Mesenchymal stem cell (in vitro differentiated cells and primary cell): ENCODE measurements around the gene SEMA5B.

Experiments used
- DNase-seq: peaks from one replicate; pipeline ENCODE4 v3.0.0-alpha.2; 2013
- H2AFZ ChIP-seq: one replicate; pipeline ENCODE4 v1.6.1; 2013; ENCODE audit warnings: low read depth, mild to moderate bottlenecking, control low read depth, inconsistent platforms, low read length, moderate library complexity
- H2AK5ac ChIP-seq: 2 replicates; pipeline ENCODE4 v1.6.1; 2013; ENCODE audit warnings: low read length, moderate library complexity, mild to moderate bottlenecking, inconsistent platforms; ENCODE audit not compliant: severe bottlenecking
- H2BK120ac ChIP-seq: one replicate; pipeline ENCODE4 v1.6.1; 2013; ENCODE audit warnings: low read depth, mild to moderate bottlenecking, inconsistent platforms, low read length, moderate library complexity
- H2BK12ac ChIP-seq, 2 experiments: one replicate each; pipeline ENCODE4 v1.6.1; 2013; ENCODE audit warnings: inconsistent platforms in 2 of 2, low read length in 2 of 2, mild to moderate bottlenecking in 2 of 2, moderate library complexity in 2 of 2, control low read depth in 1 of 2
- H2BK15ac ChIP-seq: one replicate; pipeline ENCODE4 v1.6.1; 2013; ENCODE audit warnings: mild to moderate bottlenecking, low read depth, inconsistent platforms; ENCODE audit not compliant: poor library complexity, severe bottlenecking
- H2BK5ac ChIP-seq: 2 replicates; pipeline ENCODE4 v1.6.1; 2013; ENCODE audit warnings: low read depth, mild to moderate bottlenecking, low read length, control low read depth, inconsistent platforms; ENCODE audit not compliant: poor library complexity, severe bottlenecking
- H3K14ac ChIP-seq, 2 experiments: one replicate each; pipeline ENCODE4 v1.6.1; 2013; ENCODE audit warnings: inconsistent platforms in 2 of 2, low read length in 2 of 2, control low read depth in 1 of 2, mild to moderate bottlenecking in 1 of 2, moderate library complexity in 1 of 2
- H3K18ac ChIP-seq, 2 experiments: one replicate each; pipeline ENCODE4 v1.6.1; 2013; ENCODE audit warnings: inconsistent platforms in 2 of 2, low read length in 2 of 2, control low read depth in 1 of 2, low read depth in 1 of 2, mild to moderate bottlenecking in 1 of 2
- H3K23ac ChIP-seq, 2 experiments: one replicate each; pipeline ENCODE4 v1.6.1; 2013; ENCODE audit warnings: inconsistent platforms in 2 of 2, low read length in 2 of 2, mild to moderate bottlenecking in 2 of 2, moderate library complexity in 2 of 2, control low read depth in 1 of 2
- H3K27ac ChIP-seq: 2 replicates; pipeline ENCODE4 v1.5.1; 2013; ENCODE audit warnings: mild to moderate bottlenecking, moderate library complexity, low read length, control low read depth, inconsistent platforms; ENCODE audit not compliant: poor library complexity, severe bottlenecking
- H3K27me3 ChIP-seq, 2 experiments: 2 replicates each; pipeline versions ENCODE4 v1.6.1 to v1.7.0; 2013; ENCODE audit warnings: low read length in 2 of 2, mild to moderate bottlenecking in 2 of 2, moderate library complexity in 2 of 2, control low read depth in 1 of 2, inconsistent platforms in 1 of 2; ENCODE audit not compliant: control insufficient read depth in 1 of 2, insufficient read depth in 1 of 2
- H3K36me3 ChIP-seq, 2 experiments: 2 replicates each; pipeline versions ENCODE4 v1.6.1 to v1.7.0; 2013; ENCODE audit warnings: low read length in 2 of 2, control low read depth in 1 of 2, inconsistent platforms in 1 of 2, low read depth in 1 of 2, mild to moderate bottlenecking in 1 of 2; ENCODE audit not compliant: insufficient read depth in 2 of 2, control insufficient read depth in 1 of 2
- H3K4ac ChIP-seq, 2 experiments: one replicate each; pipeline ENCODE4 v1.6.1; 2013; ENCODE audit warnings: inconsistent platforms in 2 of 2, low read length in 2 of 2, mild to moderate bottlenecking in 2 of 2, moderate library complexity in 2 of 2, control low read depth in 1 of 2, low read depth in 1 of 2
- H3K4me1 ChIP-seq: 2 replicates; pipeline ENCODE4 v1.6.1; 2013; ENCODE audit warnings: low read depth, low read length, control low read depth; ENCODE audit not compliant: control insufficient read depth, insufficient read depth
- H3K4me2 ChIP-seq: 2 replicates; pipeline ENCODE4 v1.6.1; 2013; ENCODE audit warnings: low read length, mild to moderate bottlenecking, inconsistent platforms; ENCODE audit not compliant: poor library complexity, severe bottlenecking
- H3K4me3 ChIP-seq, 2 experiments: 2 replicates each; pipeline versions ENCODE4 v1.5.1 to v1.7.0; 2013; ENCODE audit warnings: low read length in 2 of 2, mild to moderate bottlenecking in 2 of 2, control low read depth in 1 of 2, low read depth in 1 of 2; ENCODE audit not compliant: insufficient read depth in 1 of 2
- H3K79me1 ChIP-seq: replicated peaks from 2 replicates; pipeline ENCODE4 v1.6.1; 2013; ENCODE audit warnings: mild to moderate bottlenecking, control low read depth, low read length, inconsistent platforms; ENCODE audit not compliant: poor library complexity, severe bottlenecking
- H3K9ac ChIP-seq: 2 replicates; pipeline ENCODE4 v1.7.0; 2013; ENCODE audit warnings: mild to moderate bottlenecking, low read length, moderate library complexity
- H3K9me3 ChIP-seq: 2 replicates; pipeline ENCODE4 v1.7.0; 2013; ENCODE audit warnings: mild to moderate bottlenecking, low read length; ENCODE audit not compliant: control insufficient read depth
- H4K8ac ChIP-seq: one replicate; pipeline ENCODE4 v1.6.1; 2013; ENCODE audit warnings: inconsistent platforms, mild to moderate bottlenecking, low read length, moderate library complexity
- H4K91ac ChIP-seq: one replicate; pipeline ENCODE4 v1.6.1; 2013; ENCODE audit warnings: mild to moderate bottlenecking, low read length, inconsistent platforms
- WGBS: methylation state at CpG from one replicate; pipeline ENCODE4 v1.1.7; 2013; ENCODE audit warnings: mixed read lengths; 5-methylcytosine and 5-hydroxymethylcytosine counted together

SEMA5B gene

DNA sequence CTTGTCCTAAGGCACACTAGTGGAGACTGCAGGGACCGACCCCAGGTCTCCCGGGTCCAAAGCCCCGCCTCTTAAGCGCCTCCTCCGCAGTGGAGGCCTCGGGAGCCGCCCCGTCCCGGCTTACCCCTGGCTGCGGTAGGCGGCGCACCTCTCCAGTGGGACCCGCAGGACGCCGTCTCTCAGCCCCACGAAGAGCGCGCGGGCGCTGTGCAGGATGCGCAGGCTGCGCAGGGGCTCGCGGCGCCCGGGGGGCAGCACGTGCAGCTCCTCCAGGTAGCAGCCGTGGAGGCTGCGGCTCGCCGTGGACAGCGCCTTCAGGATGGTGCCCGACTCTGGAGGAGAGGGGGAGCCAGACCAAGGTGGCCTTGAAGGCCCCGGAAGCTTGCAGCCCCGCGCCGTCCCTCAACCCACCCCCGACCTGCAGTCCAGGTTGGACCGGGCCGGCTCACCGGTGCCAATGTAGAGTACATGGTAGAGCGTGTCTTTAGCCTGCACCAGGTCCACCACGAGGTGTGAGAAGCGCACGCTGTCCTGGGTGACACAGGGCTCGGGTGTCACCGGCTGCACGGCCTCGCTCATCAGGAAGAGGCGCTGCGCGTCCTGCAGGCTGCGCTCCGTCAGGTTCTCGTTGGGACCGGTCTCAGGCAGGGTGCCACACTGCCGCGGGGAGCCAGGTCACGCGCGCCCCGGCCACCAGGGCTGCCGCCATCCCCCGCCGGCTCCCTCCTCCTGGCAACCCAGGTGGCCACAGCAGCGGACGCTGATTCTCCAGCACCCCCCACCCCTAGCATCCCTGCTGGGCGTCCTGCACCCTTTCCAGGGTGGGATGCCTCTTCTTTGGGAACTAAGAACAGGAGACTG is 105.5 kb downstream of the SEMA5B start:
- Histone ChIP-seq H3K9me3 (no peaks in the 10 kb centered on the region), H3K14ac (no peak overlapping the region), H2BK5ac (no peak overlapping the region), H3K4me2 (no peak overlapping the region), H3K4me3 (no peak overlapping the region), H2BK15ac (no peak overlapping the region), H3K4ac (no peak overlapping the region), H2AFZ (no peak overlapping the region), H3K23ac (no peak overlapping the region), H3K27ac (no peak overlapping the region), H4K8ac (no peak overlapping the region), H3K18ac (no peak overlapping the region), H3K4me1 (peaks cover 2% of the 10 kb centered on the region), H3K27me3 (peaks cover 86 to 88% of the 10 kb centered on the region in 2 experiments), H2AK5ac (no peak overlapping the region), H3K9ac (no peak overlapping the region), H3K79me1 (no peaks in the 10 kb centered on the region), H2BK120ac (no peak overlapping the region), H4K91ac (no peak overlapping the region), H3K36me3 (no peaks in the 10 kb centered on the region), H2BK12ac (no peak overlapping the region)
- 28% methylated on average over 62 of the region's 68 CpGs for WGBS
- DNase-seq: no peak

DNA sequence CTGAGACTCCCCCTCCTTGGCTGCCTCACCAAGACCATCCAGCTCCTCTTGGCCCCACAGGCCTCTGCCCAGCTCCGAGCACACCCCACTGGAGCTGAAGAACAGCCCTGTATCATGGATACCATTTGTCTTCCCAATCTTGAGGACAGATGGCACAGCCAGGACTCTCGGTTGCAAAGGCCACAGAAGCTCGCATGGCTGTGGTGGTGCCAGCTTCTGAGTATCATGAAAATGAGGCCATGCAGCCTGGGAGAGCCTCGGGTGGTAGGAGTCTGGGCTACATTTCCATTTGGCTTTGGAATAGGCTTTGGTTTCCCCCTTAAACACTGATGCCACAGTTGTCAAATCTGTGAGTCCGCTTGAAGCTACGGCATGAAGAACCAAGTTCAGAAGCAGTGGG is 106.6 kb downstream of the SEMA5B start:
- H2BK15ac ChIP-seq: no peak overlapping the region
- H3K36me3 ChIP-seq: no peaks in the 10 kb centered on the region
- no peak overlapping the region for H2AK5ac ChIP-seq
- H4K8ac ChIP-seq: no peak overlapping the region
- H3K27ac ChIP-seq: no peak overlapping the region
- no peak overlapping the region for H3K9ac ChIP-seq
- H4K91ac ChIP-seq: no peak overlapping the region
- no peak overlapping the region for H3K14ac ChIP-seq
- H2BK12ac ChIP-seq: no peak overlapping the region
- H3K23ac ChIP-seq: no peak overlapping the region
- no peak for DNase-seq
- H3K27me3 ChIP-seq: peaks cover 87 to 89% of the 10 kb centered on the region in 2 experiments
- no peaks in the 10 kb centered on the region for H3K9me3 ChIP-seq
- no peak overlapping the region for H2BK120ac ChIP-seq
- WGBS: 70% methylated on average over 6 of the region's 6 CpGs
- H2BK5ac ChIP-seq: no peak overlapping the region
- H3K18ac ChIP-seq: no peak overlapping the region
- H3K4me1 ChIP-seq: peaks cover 2% of the 10 kb centered on the region
- H3K4ac ChIP-seq: no peak overlapping the region
- no peaks in the 10 kb centered on the region for H3K79me1 ChIP-seq
- H3K4me3 ChIP-seq: no peak overlapping the region
- H3K4me2 ChIP-seq: no peak overlapping the region
- H2AFZ ChIP-seq: no peak overlapping the region

DNA sequence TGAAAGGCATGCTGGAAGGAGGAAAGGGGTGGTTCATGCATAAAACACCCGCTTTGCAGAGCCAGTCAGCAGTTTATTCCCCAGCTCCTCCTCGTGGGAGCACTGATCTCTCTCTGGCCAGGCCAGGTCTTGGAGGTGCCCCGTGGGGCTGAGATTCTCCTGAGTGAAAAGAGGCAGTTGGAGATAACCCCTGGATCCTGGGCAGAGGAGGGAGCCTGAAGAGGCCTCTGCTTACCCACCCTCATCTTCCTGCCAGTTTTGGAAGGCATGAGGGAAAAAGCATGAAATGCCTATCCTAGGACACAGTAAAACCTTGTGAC is 108.3 kb downstream of the SEMA5B start:
- Histone ChIP-seq H3K36me3 (no peaks in the 10 kb centered on the region), H3K9me3 (no peaks in the 10 kb centered on the region), H2BK12ac (no peak overlapping the region), H3K4me3 (no peak overlapping the region), H3K9ac (no peak overlapping the region), H3K14ac (no peak overlapping the region), H2BK15ac (no peak overlapping the region), H3K4ac (no peak overlapping the region), H3K4me2 (no peak overlapping the region), H3K27me3 (peaks cover 87 to 94% of the 10 kb centered on the region in 2 experiments), H2BK5ac (no peak overlapping the region), H4K8ac (no peak overlapping the region), H3K27ac (no peak overlapping the region), H2AK5ac (no peak overlapping the region), H2BK120ac (no peak overlapping the region), H4K91ac (no peak overlapping the region), H2AFZ (no peak overlapping the region), H3K79me1 (no peaks in the 10 kb centered on the region), H3K4me1 (peaks cover 2% of the 10 kb centered on the region), H3K18ac (no peak overlapping the region), H3K23ac (no peak overlapping the region)
- DNase-seq: no peak
- WGBS: 72% methylated on average over 3 of the region's 3 CpGs

DNA sequence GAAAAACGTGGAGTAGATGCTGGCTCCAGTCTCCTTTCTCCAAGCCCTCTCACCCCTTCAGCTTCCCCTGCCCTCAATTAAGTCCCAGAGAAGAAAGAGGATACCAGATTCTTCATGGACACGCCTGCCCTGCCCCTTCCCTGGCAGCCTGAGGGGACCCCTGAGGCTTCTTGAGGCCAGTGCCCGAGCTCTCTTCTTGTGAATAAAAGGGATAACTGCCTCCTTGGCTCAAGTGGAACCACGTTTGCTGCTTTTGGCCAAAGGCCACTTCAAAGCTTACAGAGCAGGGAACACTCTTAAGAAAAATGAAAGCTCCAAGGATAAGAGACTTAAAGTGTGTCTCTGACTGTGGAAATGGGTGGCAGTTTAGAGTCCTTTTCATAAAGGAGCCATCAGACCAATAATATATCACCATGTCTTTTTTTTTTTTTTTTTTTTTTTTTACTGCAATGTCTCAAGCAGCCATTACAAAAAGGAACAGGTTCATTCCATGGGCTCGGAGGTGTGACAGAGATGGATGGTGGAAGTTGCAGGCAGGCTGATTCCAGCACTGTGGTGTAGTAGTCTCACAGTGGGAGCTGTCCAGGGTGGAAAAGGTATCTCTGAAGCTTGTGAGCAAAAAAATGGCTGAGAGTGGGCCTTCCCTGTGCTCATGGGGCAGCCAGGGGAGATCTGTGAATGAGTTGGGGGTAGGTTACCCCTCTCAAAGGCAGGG is 108.8 kb downstream of the SEMA5B start:
- Histone ChIP-seq H2BK5ac (no peak overlapping the region), H4K91ac (no peak overlapping the region), H2BK120ac (no peak overlapping the region), H3K9me3 (no peaks in the 10 kb centered on the region), H3K27ac (no peak overlapping the region), H3K18ac (no peak overlapping the region), H3K4me1 (peaks cover 2% of the 10 kb centered on the region), H3K4ac (no peak overlapping the region), H2BK15ac (no peak overlapping the region), H3K14ac (no peak overlapping the region), H3K9ac (no peak overlapping the region), H2AK5ac (no peak overlapping the region), H3K23ac (no peak overlapping the region), H2AFZ (no peak overlapping the region), H3K27me3 (peaks cover 87 to 93% of the 10 kb centered on the region in 2 experiments), H3K36me3 (no peaks in the 10 kb centered on the region), H3K79me1 (no peaks in the 10 kb centered on the region), H3K4me3 (no peak overlapping the region), H2BK12ac (no peak overlapping the region), H3K4me2 (no peak overlapping the region), H4K8ac (no peak overlapping the region)
- DNase-seq: peak; percentile 11
- 55% methylated on average over 5 of the region's 5 CpGs for whole genome bisulfite sequencing
